Progenitor cell of endocrine pancreas (in vitro differentiated cells): ENCODE data around the gene BRD1. TPM values are rescaled to one million over a fixed set of nuclear protein-coding genes. Genes with fewer than 3 reads are reported as not detected.

Experiments used
- DNase-seq: peaks from one replicate; pipeline ENCODE4 v3.0.0; 2021; ENCODE audit warnings: low spot score; ENCODE audit not compliant: unreplicated experiment
- H3K27ac Mint-ChIP-seq: 2 replicates; pipeline ENCODE4 v1.8.0; 2021; ENCODE audit warnings: mild to moderate bottlenecking, moderate library complexity, mixed read lengths
- H3K27me3 Mint-ChIP-seq: 2 replicates; pipeline ENCODE4 v1.8.0; 2021; ENCODE audit warnings: mixed read lengths
- H3K36me3 Mint-ChIP-seq: 2 replicates; pipeline ENCODE4 v1.8.0; 2022; ENCODE audit warnings: mixed read lengths; ENCODE audit not compliant: insufficient read depth
- H3K4me1 Mint-ChIP-seq: 2 replicates; pipeline ENCODE4 v1.8.0; 2021; ENCODE audit warnings: low read depth, mixed read lengths
- H3K4me3 Mint-ChIP-seq: 2 replicates; pipeline ENCODE4 v1.8.0; 2021; ENCODE audit warnings: low read depth, mild to moderate bottlenecking, moderate library complexity, mixed read lengths
- H3K9me3 Mint-ChIP-seq: 2 replicates; pipeline ENCODE4 v1.8.0; 2021; ENCODE audit warnings: low read depth, mixed read lengths
- CTCF ChIP-seq: fragments of 200-600 bp; sonication (generic); IDR thresholded peaks from one replicate; pipeline ENCODE4 v1.5.0; 2021; ENCODE audit warnings: antibody characterized with exemption, mild to moderate bottlenecking; ENCODE audit not compliant: unreplicated experiment
- total RNA-seq: library from RNA; stranded (reverse); gene quantifications from 2 replicates; pipeline ENCODE4 v1.2.1, GENCODE V29; 2021

Gene BRD1
- total RNA-seq, 1 donor from 2014 or later: 65.7 TPM

- H3K4me3 Mint-ChIP-seq: no peak overlapping the region
- TF ChIP-seq CTCF: no peak
- no peaks in the 10 kb centered on the region for H3K9me3 Mint-ChIP-seq
- DNase-seq: no peak
- no peaks in the 10 kb centered on the region for H3K27me3 Mint-ChIP-seq
- no peak overlapping the region for H3K27ac Mint-ChIP-seq
- no peaks in the 10 kb centered on the region for H3K4me1 Mint-ChIP-seq
- H3K36me3 Mint-ChIP-seq: peaks cover 19% of the 10 kb centered on the region
These were observed 40.5 kb downstream of the BRD1 start for GRCh38 chr22:49786976-49787706.

- H3K4me1 Mint-ChIP-seq: no peaks in the 10 kb centered on the region
- no peak for TF ChIP-seq CTCF
- no peak for DNase-seq
- H3K36me3 Mint-ChIP-seq: peaks cover 16% of the 10 kb centered on the region
- no peaks in the 10 kb centered on the region for H3K9me3 Mint-ChIP-seq
- peak overlapping the region; percentile 49 for H3K27ac Mint-ChIP-seq
- H3K27me3 Mint-ChIP-seq: no peaks in the 10 kb centered on the region
- H3K4me3 Mint-ChIP-seq: no peak overlapping the region
These were observed 41.7 kb downstream of the BRD1 start for GRCh38 chr22:49785841-49786471.

- H3K36me3 Mint-ChIP-seq: peaks cover 14% of the 10 kb centered on the region
- no peaks in the 10 kb centered on the region for H3K9me3 Mint-ChIP-seq
- H3K27ac Mint-ChIP-seq: no peak overlapping the region
- TF ChIP-seq CTCF: no peak
- H3K4me1 Mint-ChIP-seq: no peaks in the 10 kb centered on the region
- H3K27me3 Mint-ChIP-seq: no peaks in the 10 kb centered on the region
- DNase-seq: no peak
- no peak overlapping the region for H3K4me3 Mint-ChIP-seq
These were observed 42.6 kb downstream of the BRD1 start for GRCh38 chr22:49785046-49785521.

- Mint-ChIP-seq H3K9me3 (no peaks in the 10 kb centered on the region), H3K27ac (no peak overlapping the region), H3K27me3 (no peaks in the 10 kb centered on the region), H3K4me3 (no peak overlapping the region), H3K4me1 (no peaks in the 10 kb centered on the region), H3K36me3 (peaks cover 14% of the 10 kb centered on the region)
- DNase-seq: no peak
- no peak for TF ChIP-seq CTCF
These were observed 43.1 kb downstream of the BRD1 start for GRCh38 chr22:49784630-49784971.

- no peak for TF ChIP-seq CTCF
- no peaks in the 10 kb centered on the region for H3K4me1 Mint-ChIP-seq
- peaks cover 18% of the 10 kb centered on the region for H3K36me3 Mint-ChIP-seq
- no peaks in the 10 kb centered on the region for H3K27me3 Mint-ChIP-seq
- H3K27ac Mint-ChIP-seq: peak overlapping the region; percentile 29
- no peak for DNase-seq
- H3K9me3 Mint-ChIP-seq: no peaks in the 10 kb centered on the region
- no peak overlapping the region for H3K4me3 Mint-ChIP-seq
These were observed 43.6 kb downstream of the BRD1 start for GRCh38 chr22:49783926-49784629.
